H9 (cell line): Measurements from ENCODE around the gene CACHD1. TPM values are rescaled to one million over a fixed set of nuclear protein-coding genes. Genes with fewer than 3 reads are reported as not detected.

Source experiments
- DNase-seq: peaks from one replicate; pipeline ENCODE4 v3.0.0-alpha.2; 2017
- H2AFZ ChIP-seq: one replicate; pipeline ENCODE4 v1.6.1; 2013; ENCODE audit warnings: mild to moderate bottlenecking, low read length, control low read depth, moderate library complexity
- H2AK5ac ChIP-seq: 2 replicates; pipeline ENCODE4 v1.6.1; 2013; ENCODE audit warnings: low read length, control low read depth, mixed read lengths; ENCODE audit not compliant: insufficient read length
- H2BK120ac ChIP-seq: one replicate; pipeline ENCODE4 v1.6.1; 2013; ENCODE audit warnings: low read depth, mild to moderate bottlenecking, low read length, control low read depth, inconsistent platforms; ENCODE audit not compliant: poor library complexity, severe bottlenecking
- H2BK12ac ChIP-seq: 2 replicates; pipeline ENCODE4 v1.6.1; 2013; ENCODE audit warnings: low read length, control low read depth, mixed read lengths, low read depth; ENCODE audit not compliant: insufficient read length
- H2BK15ac ChIP-seq: 2 replicates; pipeline ENCODE4 v1.6.1; 2013; ENCODE audit warnings: low read depth, low read length, control low read depth
- H2BK20ac ChIP-seq: one replicate; pipeline ENCODE4 v1.6.1; 2013; ENCODE audit warnings: low read depth, mild to moderate bottlenecking, low read length, control low read depth, inconsistent platforms; ENCODE audit not compliant: poor library complexity, severe bottlenecking
- H2BK5ac ChIP-seq: 2 replicates; pipeline ENCODE4 v1.6.1; 2013; ENCODE audit warnings: low read length, control low read depth, mixed read lengths; ENCODE audit not compliant: insufficient read length
- H3K14ac ChIP-seq: 2 replicates; pipeline ENCODE4 v1.6.1; 2013; ENCODE audit warnings: low read length, control low read depth; ENCODE audit not compliant: insufficient read depth
- H3K18ac ChIP-seq: 2 replicates; pipeline ENCODE4 v1.6.1; 2013; ENCODE audit warnings: low read depth, mild to moderate bottlenecking, mixed read lengths, low read length, control low read depth; ENCODE audit not compliant: insufficient read length
- H3K23ac ChIP-seq: 2 replicates; pipeline ENCODE4 v1.6.1; 2013; ENCODE audit warnings: low read length, control low read depth, mixed read lengths, low read depth; ENCODE audit not compliant: insufficient read length
- H3K23me2 ChIP-seq: 2 replicates; pipeline ENCODE4 v1.6.1; 2013; ENCODE audit warnings: low read depth, mild to moderate bottlenecking, mixed read lengths, low read length, control low read depth; ENCODE audit not compliant: insufficient read length, poor library complexity, severe bottlenecking
- H3K27ac ChIP-seq: 2 replicates; pipeline ENCODE4 v1.5.1; 2013; ENCODE audit warnings: low read length, control low read depth, mixed read lengths, low read depth; ENCODE audit not compliant: insufficient read length
- H3K27me3 ChIP-seq: 2 replicates; pipeline ENCODE4 v1.6.1; 2013; ENCODE audit warnings: low read length, control low read depth, inconsistent platforms; ENCODE audit not compliant: insufficient read depth
- H3K4ac ChIP-seq: 2 replicates; pipeline ENCODE4 v1.6.1; 2013; ENCODE audit warnings: low read depth, mild to moderate bottlenecking, control low read depth, inconsistent platforms, low read length, moderate library complexity
- H3K4me1 ChIP-seq: 2 replicates; pipeline ENCODE4 v1.6.1; 2013; ENCODE audit warnings: low read length, control low read depth, inconsistent platforms; ENCODE audit not compliant: insufficient read depth
- H3K4me2 ChIP-seq: 2 replicates; pipeline ENCODE4 v1.6.1; 2013; ENCODE audit warnings: low read length, control low read depth, mixed read lengths; ENCODE audit not compliant: insufficient read length, insufficient read depth
- H3K56ac ChIP-seq: 2 replicates; pipeline ENCODE4 v1.6.1; 2013; ENCODE audit warnings: low read depth, mild to moderate bottlenecking, mixed read lengths, low read length, control low read depth; ENCODE audit not compliant: insufficient read length
- H3K79me1 ChIP-seq: 2 replicates; pipeline ENCODE4 v1.6.1; 2013; ENCODE audit warnings: low read depth, mild to moderate bottlenecking, moderate library complexity, low read length, control low read depth, inconsistent platforms; ENCODE audit not compliant: insufficient read depth, poor library complexity, severe bottlenecking
- H3K79me2 ChIP-seq: 2 replicates; pipeline ENCODE4 v1.6.1; 2013; ENCODE audit warnings: low read length, control low read depth, inconsistent platforms; ENCODE audit not compliant: insufficient read depth
- H3K9ac ChIP-seq: 2 replicates; pipeline ENCODE4 v1.6.1; 2013; ENCODE audit warnings: low read length, control low read depth, mixed read lengths; ENCODE audit not compliant: insufficient read length; ENCODE audit errors: extremely low read depth
- H3K9me3 ChIP-seq: one replicate; pipeline ENCODE4 v1.6.1; 2013; ENCODE audit warnings: low read depth, low read length, inconsistent platforms; ENCODE audit not compliant: control insufficient read depth
- H3T11ph ChIP-seq: one replicate; pipeline ENCODE4 v1.6.1; 2013; ENCODE audit warnings: mild to moderate bottlenecking, low read length, control low read depth, inconsistent platforms
- H4K20me1 ChIP-seq: one replicate; pipeline ENCODE4 v1.6.1; 2013; ENCODE audit not compliant: control insufficient read depth, insufficient read length, insufficient read depth
- H4K5ac ChIP-seq: 2 replicates; pipeline ENCODE4 v1.6.1; 2013; ENCODE audit warnings: low read depth, mild to moderate bottlenecking, mixed read lengths, low read length, control low read depth; ENCODE audit not compliant: insufficient read length
- H4K8ac ChIP-seq: replicated peaks from 2 replicates; pipeline ENCODE4 v1.6.1; 2013; ENCODE audit warnings: low read length, control low read depth, mixed read lengths, low read depth; ENCODE audit not compliant: insufficient read length
- H4K91ac ChIP-seq: 2 replicates; pipeline ENCODE4 v1.6.1; 2013; ENCODE audit warnings: low read depth, mild to moderate bottlenecking, moderate library complexity, mixed read lengths, low read length, control low read depth; ENCODE audit not compliant: insufficient read length
- H3K27ac Mint-ChIP-seq, 3 experiments: 2 replicates in 2 of 3; 3 replicates in 1 of 3; pipeline ENCODE4 v1.8.0; 2020 to 2021; ENCODE audit warnings: mixed read lengths in 3 of 3, mild to moderate bottlenecking in 1 of 3, moderate library complexity in 1 of 3
- H3K27me3 Mint-ChIP-seq: 2 replicates; pipeline ENCODE4 v1.8.0; 2021; ENCODE audit warnings: low read depth, mild to moderate bottlenecking, moderate library complexity, mixed read lengths
- H3K36me3 Mint-ChIP-seq, 3 experiments: 2 replicates in 2 of 3; 3 replicates in 1 of 3; pipeline ENCODE4 v1.8.0; 2020 to 2021; ENCODE audit warnings: low read depth in 3 of 3, mixed read lengths in 3 of 3; ENCODE audit not compliant: insufficient read depth in 1 of 3
- H3K4me1 Mint-ChIP-seq, 2 experiments: 2 replicates each; pipeline ENCODE4 v1.8.0; 2020; ENCODE audit warnings: mixed read lengths in 2 of 2
- H3K4me3 Mint-ChIP-seq, 2 experiments: 2 replicates in 1 of 2; 3 replicates in 1 of 2; pipeline ENCODE4 v1.8.0; 2020 to 2021; ENCODE audit warnings: mild to moderate bottlenecking in 2 of 2, mixed read lengths in 2 of 2, moderate library complexity in 1 of 2
- H3K9me3 Mint-ChIP-seq, 2 experiments: 2 replicates in 1 of 2; 3 replicates in 1 of 2; pipeline ENCODE4 v1.8.0; 2020; ENCODE audit warnings: mild to moderate bottlenecking in 2 of 2, mixed read lengths in 2 of 2, moderate library complexity in 1 of 2
- CTCF ChIP-seq: fragments of 200-600 bp; sonication (generic); conservative IDR thresholded peaks from 3 replicates; pipeline ENCODE4 v1.8.0; 2021; ENCODE audit warnings: antibody characterized with exemption, mild to moderate bottlenecking
- WGBS: extraction: QIAGEN DNeasy Blood & Tissue Kit; methylation state at CpG from one replicate; pipeline ENCODE4 v1.1.7; 2013; ENCODE audit warnings: missing lambda C conversion rate, low lambda C conversion rate, mixed read lengths; ENCODE audit not compliant: insufficient read length; ENCODE audit errors: extremely low coverage; 5-methylcytosine and 5-hydroxymethylcytosine counted together
- total RNA-seq: library from RNA; stranded (reverse); gene quantifications from 2 replicates; pipeline ENCODE4 v1.2.1, GENCODE V29; 2021

The CACHD1 gene
- total RNA-seq, 1 experiment from 2014 or later, result 94.2 TPM

DNA sequence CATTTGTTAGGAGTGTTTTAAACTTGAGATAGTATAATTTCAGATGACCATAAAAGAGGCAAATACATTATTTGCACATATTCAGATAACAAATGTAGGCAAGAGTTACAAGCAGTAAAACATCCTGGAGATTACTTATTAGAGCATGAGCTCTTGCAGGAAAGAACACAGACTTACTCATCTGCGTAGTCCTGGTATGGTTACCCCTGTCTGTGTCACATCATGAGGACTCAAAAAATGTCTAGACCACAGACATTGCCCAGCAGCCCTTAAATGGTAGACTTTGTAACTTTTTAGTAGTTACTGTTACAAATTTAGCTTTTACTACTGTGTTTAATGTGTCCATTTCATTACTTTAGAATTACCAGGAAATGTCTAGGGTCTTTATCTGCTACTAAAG is 12.8 kb downstream of the CACHD1 start:
- Mint-ChIP-seq H3K27me3 (no peaks in the 10 kb centered on the region), H3K36me3 (peaks cover 4 to 7% (median 6%) of the 10 kb centered on the region in 3 experiments; a peak in 4 of 7 replicates), H3K4me1 (peaks cover 79 to 88% of the 10 kb centered on the region in 2 experiments), H3K4me3 (no peak overlapping the region), H3K27ac (peak overlapping the region in 1 of 3 experiments; percentile 72; a peak in 2 of 7 replicates), H3K9me3 (no peaks in the 10 kb centered on the region)
- WGBS, result no CpG with 5 or more reads among the region's 1 CpG
- H3K27me3 ChIP-seq, result no peaks in the 10 kb centered on the region
- H3K79me2 ChIP-seq, result peaks cover 24% of the 10 kb centered on the region
- no peak overlapping the region for H2AFZ ChIP-seq
- no peak overlapping the region for H4K91ac ChIP-seq
- no peak overlapping the region for H2BK12ac ChIP-seq
- no peaks in the 10 kb centered on the region for H4K20me1 ChIP-seq
- no peak overlapping the region for H2BK15ac ChIP-seq
- no peak overlapping the region for H3K14ac ChIP-seq
- no peaks in the 10 kb centered on the region for H3K23me2 ChIP-seq
- H4K5ac ChIP-seq, result no peak overlapping the region
- no peak overlapping the region for H2BK120ac ChIP-seq
- no peak overlapping the region for H2BK5ac ChIP-seq
- no peak overlapping the region for H2AK5ac ChIP-seq
- no peak overlapping the region for H4K8ac ChIP-seq
- no peaks in the 10 kb centered on the region for H3K79me1 ChIP-seq
- no peak overlapping the region for H3T11ph ChIP-seq
- H3K9ac ChIP-seq, result no peak overlapping the region
- H3K9me3 ChIP-seq, result no peaks in the 10 kb centered on the region
- no peak overlapping the region for H3K27ac ChIP-seq
- no peak overlapping the region for H3K4me2 ChIP-seq
- DNase-seq, result no peak
- no peak overlapping the region for H2BK20ac ChIP-seq
- no peak overlapping the region for H3K23ac ChIP-seq
- no peak overlapping the region for H3K18ac ChIP-seq
- H3K4ac ChIP-seq, result no peak overlapping the region
- no peak for TF ChIP-seq CTCF
- H3K4me1 ChIP-seq, result peaks cover 11% of the 10 kb centered on the region; the same call in 1 of the 2 replicates
- H3K56ac ChIP-seq, result no peak overlapping the region
